HEK293 (cell line): ENCODE measurements around the gene PIGR.
A peak's percentile ranks its signal among the peaks of the same experiment; 100 is the strongest.

ENCODE experiments used
- CTCF ChIA-PET: fragments of 350-600 bp; formaldehyde crosslinking; extraction: SDS; loops from one replicate; lab custom pipeline; 2021; ENCODE audit warnings: antibody characterized with exemption; lab: Yijun Ruan, JAX
- POLR2A ChIA-PET: fragments of 300-600 bp; formaldehyde crosslinking; extraction: SDS; loops from one replicate; lab custom pipeline; 2020; ENCODE audit warnings: antibody characterized with exemption, inconsistent platforms; lab: Yijun Ruan, JAX
- H3K27ac ChIP-seq: fragments of 200-500 bp; sonication (Bioruptor generic); 2 replicates; pipeline ENCODE4 v1.5.1; 2014; ENCODE audit warnings: low read depth, low read length, control low read depth, inconsistent platforms; ENCODE audit errors: extremely low read depth
- H3K36me3 ChIP-seq, 2 experiments: fragments of 200-500 bp in 1 of 2; sonication (Bioruptor generic) in 1 of 2; 1 replicate in 1 of 2; 2 replicates in 1 of 2; pipeline ENCODE4 v1.5.1; 2014 to 2017; ENCODE audit warnings: inconsistent platforms in 2 of 2, low read length in 2 of 2; ENCODE audit not compliant: control insufficient read depth in 2 of 2, insufficient read depth in 1 of 2
- H3K4me1 ChIP-seq: fragments of 200-500 bp; sonication (Bioruptor generic); 2 replicates; pipeline ENCODE4 v1.5.1; 2014; ENCODE audit warnings: mild to moderate bottlenecking, low read length, inconsistent platforms; ENCODE audit not compliant: control insufficient read depth, insufficient read depth
- H3K4me3 ChIP-seq: 2 replicates; pipeline ENCODE4 v1.5.1; 2011; ENCODE audit warnings: low read depth, mild to moderate bottlenecking, control low read depth, low read length, moderate library complexity
- H3K9me3 ChIP-seq: fragments of 200-500 bp; sonication (Bioruptor generic); 2 replicates; pipeline ENCODE4 v1.5.1; 2014; ENCODE audit warnings: low read depth, low read length, inconsistent platforms; ENCODE audit not compliant: control insufficient read depth, insufficient read depth
- KLF1 ChIP-seq: fragments of 450-650 bp; formaldehyde crosslinking; IDR thresholded peaks from 2 replicates; pipeline ENCODE4 v1.5.1; 2016; ENCODE audit warnings: missing biosample characterization, missing genetic modification characterization
- MYNN ChIP-seq: fragments of 450-650 bp; formaldehyde crosslinking; IDR thresholded peaks from 2 replicates; pipeline ENCODE4 v1.5.1; 2016; ENCODE audit warnings: missing biosample characterization, missing genetic modification characterization, borderline replicate concordance
- PRDM10 ChIP-seq: fragments of 450-650 bp; formaldehyde crosslinking; IDR thresholded peaks from 2 replicates; pipeline ENCODE4 v1.5.1; 2016; ENCODE audit warnings: missing biosample characterization, missing genetic modification characterization
- PRDM2 ChIP-seq: fragments of 450-650 bp; formaldehyde crosslinking; IDR thresholded peaks from 2 replicates; pipeline ENCODE4 v1.5.1; 2016; ENCODE audit warnings: missing biosample characterization, missing genetic modification characterization, borderline replicate concordance
- ZBTB20 ChIP-seq: fragments of 450-650 bp; formaldehyde crosslinking; IDR thresholded peaks from 2 replicates; pipeline ENCODE4 v1.5.1; 2016; ENCODE audit warnings: missing biosample characterization, missing genetic modification characterization
- ZBTB26 ChIP-seq: fragments of 450-650 bp; formaldehyde crosslinking; optimal IDR thresholded peaks from 2 replicates; pipeline ENCODE3; 2016; ENCODE audit warnings: missing biosample characterization, mild to moderate bottlenecking, missing genetic modification characterization
- ZIC2 ChIP-seq: fragments of 450-650 bp; formaldehyde crosslinking; IDR thresholded peaks from 2 replicates; pipeline ENCODE4 v1.5.1; 2016; ENCODE audit warnings: missing biosample characterization, missing genetic modification characterization
- ZNF133 ChIP-seq: fragments of 450-650 bp; formaldehyde crosslinking; IDR thresholded peaks from 2 replicates; pipeline ENCODE4 v1.5.1; 2016; ENCODE audit warnings: missing biosample characterization, missing genetic modification characterization
- ZNF23 ChIP-seq: fragments of 450-650 bp; formaldehyde crosslinking; IDR thresholded peaks from 2 replicates; pipeline ENCODE4 v1.5.1; 2016; ENCODE audit warnings: missing biosample characterization, missing genetic modification characterization, borderline replicate concordance
- ZNF274 ChIP-seq, 2 experiments: fragments of 200-500 bp in 1 of 2; fragments of 450-650 bp in 1 of 2; sonication (Bioruptor generic) in 1 of 2; formaldehyde crosslinking in 1 of 2; IDR thresholded peaks; 2 replicates each; pipeline versions ENCODE4 v1.5.1 to v1.6.1; 2014 to 2016; ENCODE audit warnings: borderline replicate concordance in 1 of 2, inconsistent platforms in 1 of 2, low read length in 1 of 2, missing biosample characterization in 1 of 2, missing genetic modification characterization in 1 of 2
- ZNF324 ChIP-seq: fragments of 450-650 bp; formaldehyde crosslinking; IDR thresholded peaks from 2 replicates; pipeline ENCODE4 v1.5.1; 2016; ENCODE audit warnings: missing biosample characterization, missing genetic modification characterization
- ZNF335 ChIP-seq: fragments of 450-650 bp; formaldehyde crosslinking; conservative IDR thresholded peaks from 2 replicates; pipeline ENCODE4 v1.5.1; 2016; ENCODE audit warnings: missing biosample characterization, missing genetic modification characterization
- ZNF391 ChIP-seq: fragments of 450-650 bp; formaldehyde crosslinking; IDR thresholded peaks from 2 replicates; pipeline ENCODE4 v1.5.1; 2016; ENCODE audit warnings: low read depth, missing biosample characterization, missing genetic modification characterization, borderline replicate concordance
- ZNF449 ChIP-seq: fragments of 450-650 bp; formaldehyde crosslinking; IDR thresholded peaks from 2 replicates; pipeline ENCODE4 v1.5.1; 2017; ENCODE audit warnings: missing biosample characterization, mild to moderate bottlenecking, missing genetic modification characterization, moderate library complexity
- ZNF48 ChIP-seq: fragments of 450-650 bp; formaldehyde crosslinking; IDR thresholded peaks from 2 replicates; pipeline ENCODE4 v1.5.1; 2016; ENCODE audit warnings: missing biosample characterization, missing genetic modification characterization
- ZNF629 ChIP-seq: fragments of 450-650 bp; formaldehyde crosslinking; IDR thresholded peaks from 2 replicates; pipeline ENCODE4 v1.5.1; 2017; ENCODE audit warnings: missing biosample characterization, missing genetic modification characterization
- ZNF645 ChIP-seq: fragments of 450-650 bp; formaldehyde crosslinking; IDR thresholded peaks from 2 replicates; pipeline ENCODE4; 2016; ENCODE audit warnings: missing biosample characterization, missing genetic modification characterization
- ZNF792 ChIP-seq: fragments of 450-650 bp; formaldehyde crosslinking; IDR thresholded peaks from 2 replicates; pipeline ENCODE4 v1.5.1; 2016; ENCODE audit warnings: missing biosample characterization, missing genetic modification characterization
- ZSCAN30 ChIP-seq: fragments of 450-650 bp; IDR thresholded peaks from 2 replicates; pipeline ENCODE4 v1.5.1; 2018; ENCODE audit warnings: missing biosample characterization, mild to moderate bottlenecking, missing genetic modification characterization, moderate library complexity

The PIGR gene

GRCh38 chr1:206909883-206910318, 36.4 kb downstream of the PIGR start (continued):
- peak; percentile 98 for TF ChIP-seq PRDM10 (tag by site-specific recombination)
- no peak for TF ChIP-seq ZSCAN30 (tag by site-specific recombination)
- no peak for TF ChIP-seq ZNF274 (IDR thresholded peaks at IDR 0.05; ENCODE audit: low read length)
- TF ChIP-seq ZNF274 (tag by site-specific recombination; IDR thresholded peaks at IDR 0.05; ENCODE audit: borderline replicate concordance) = no peak
- no peak for TF ChIP-seq KLF1 (tag by site-specific recombination)
- TF ChIP-seq ZNF23 (tag by site-specific recombination) = no peak
- TF ChIP-seq ZBTB26 (tag by site-specific recombination) = peak; percentile 46
- no peak for TF ChIP-seq ZNF645

GRCh38 chr1:206909161-206909882, 36.9 kb downstream of the PIGR start:
- Histone ChIP-seq H3K36me3 (no peaks in the 10 kb centered on the region), H3K4me3 (peak overlapping the region; percentile 45), H3K27ac (no peak overlapping the region; the same call in 1 of the 2 replicates), H3K4me1 (no peaks in the 10 kb centered on the region), H3K9me3 (no peaks in the 10 kb centered on the region)
- ChIA-PET CTCF (interaction anchor here (0.6 to 3.1 kb wide), 29 partner anchors 10 to 898 kb away, joined by 3 to 22 read pairs (median 5); partner anchors contain the start of genes IL20 and IL24), POLR2A (interaction anchor here (0.6 to 1.4 kb wide), 6 partner anchors 16 to 1159 kb away, joined by 3 read pairs; partner anchors contain the start of gene NUCKS1)
- peak; percentile 100 for TF ChIP-seq ZIC2 (tag by site-specific recombination)
- TF ChIP-seq MYNN = no peak
- no peak for TF ChIP-seq ZNF324 (tag by site-specific recombination)
- no peak for TF ChIP-seq ZNF792 (tag by site-specific recombination)
- peak; percentile 80 for TF ChIP-seq ZNF335
- no peak for TF ChIP-seq ZNF133 (tag by site-specific recombination)
- TF ChIP-seq ZNF629 (tag by site-specific recombination) = 0 out of 2 replicates have a peak, but pooled peaks have one; percentile 12
- no peak for TF ChIP-seq ZNF48 (tag by site-specific recombination)
- no peak for TF ChIP-seq ZNF391 (tag by site-specific recombination)
- no peak for TF ChIP-seq PRDM2 (tag by site-specific recombination)
- TF ChIP-seq ZNF449 (tag by site-specific recombination) = no peak; the same call in 1 of the 2 replicates
- peak; percentile 62 for TF ChIP-seq ZBTB20 (tag by site-specific recombination)
